ENCODE measurements around the gene CYP27A1.

CYP27A1 gene

DNA sequence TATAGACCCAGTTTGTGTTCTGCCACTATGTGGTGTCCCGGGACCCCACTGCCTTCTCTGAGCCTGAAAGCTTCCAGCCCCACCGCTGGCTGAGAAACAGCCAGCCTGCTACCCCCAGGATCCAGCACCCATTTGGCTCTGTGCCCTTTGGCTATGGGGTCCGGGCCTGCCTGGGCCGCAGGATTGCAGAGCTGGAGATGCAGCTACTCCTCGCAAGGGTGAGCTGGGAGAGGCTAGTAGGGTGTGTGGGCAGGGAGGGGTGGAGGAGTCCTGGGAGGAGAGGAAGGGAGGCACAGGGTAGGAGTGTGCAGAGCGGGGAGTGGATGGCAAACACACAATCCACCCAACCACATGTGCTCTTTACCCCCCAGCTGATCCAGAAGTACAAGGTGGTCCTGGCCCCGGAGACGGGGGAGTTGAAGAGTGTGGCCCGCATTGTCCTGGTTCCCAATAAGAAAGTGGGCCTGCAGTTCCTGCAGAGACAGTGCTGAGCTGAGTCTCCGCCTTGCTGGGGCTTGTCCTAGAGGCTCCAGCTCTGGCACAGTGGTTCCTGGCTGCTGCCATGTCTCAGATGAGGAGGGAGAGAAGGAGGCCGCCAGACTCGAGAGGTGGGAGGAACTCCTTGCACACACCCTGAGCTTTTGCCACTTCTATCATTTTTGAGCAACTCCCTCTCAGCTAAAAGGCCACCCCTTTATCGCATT, 32.7 kb downstream of the CYP27A1 start:
- H3K23ac ChIP-seq (ENCODE audit: low read length): no peak overlapping the region
- H3K9me3 ChIP-seq (ENCODE audit: insufficient read depth, low read depth, low read length): no peaks in the 10 kb centered on the region
- WGBS (ENCODE audit: extremely low coverage, insufficient coverage, insufficient read length): no CpG with 5 or more reads among the region's 13 CpGs
- no peak overlapping the region for H2BK120ac ChIP-seq (ENCODE audit: insufficient read depth, low read length, poor library complexity)
- no peak overlapping the region for H4K8ac ChIP-seq (ENCODE audit: low read depth, low read length)
- H3K4ac ChIP-seq (ENCODE audit: low read depth, low read length): no peak overlapping the region
- H3K79me2 ChIP-seq (ENCODE audit: control insufficient read depth, insufficient read depth, low read length, poor library complexity): no peaks in the 10 kb centered on the region
- no peak overlapping the region for H2AFZ ChIP-seq (ENCODE audit: insufficient read depth, low read length, poor library complexity)
- H3K27ac ChIP-seq (ENCODE audit: low read depth, low read length): no peak overlapping the region
- no peak overlapping the region for H2AK5ac ChIP-seq (ENCODE audit: low read length)
- H3K4me1 ChIP-seq (ENCODE audit: control insufficient read depth in 1 of 2, insufficient read depth in 2 of 2, low read length in 2 of 2): no peaks in the 10 kb centered on the region
- no peak overlapping the region for H4K91ac ChIP-seq (ENCODE audit: low read depth, low read length)
- no peak overlapping the region for H2BK5ac ChIP-seq (ENCODE audit: low read depth, low read length, poor library complexity)
- no peaks in the 10 kb centered on the region for H3K27me3 ChIP-seq (ENCODE audit: insufficient read depth, low read length)
- H3K4me2 ChIP-seq (ENCODE audit: low read length): no peak overlapping the region
- no peak overlapping the region for H3K9ac ChIP-seq (ENCODE audit: low read length)
- H4K12ac ChIP-seq (ENCODE audit: low read depth, low read length): no peak overlapping the region
- no peak overlapping the region for H3K18ac ChIP-seq (ENCODE audit: low read length)
- no peaks in the 10 kb centered on the region for H3K36me3 ChIP-seq (ENCODE audit: control insufficient read depth in 1 of 2, insufficient read depth in 2 of 2, low read length in 2 of 2)
- no peak overlapping the region for H3K4me3 ChIP-seq (ENCODE audit: low read depth, low read length)
- H3K79me1 ChIP-seq (ENCODE audit: low read length): no peaks in the 10 kb centered on the region
- H3K14ac ChIP-seq (ENCODE audit: low read length): no peak overlapping the region
- no peak for DNase-seq
- no peak overlapping the region for H2BK12ac ChIP-seq (ENCODE audit: low read length)

DNA sequence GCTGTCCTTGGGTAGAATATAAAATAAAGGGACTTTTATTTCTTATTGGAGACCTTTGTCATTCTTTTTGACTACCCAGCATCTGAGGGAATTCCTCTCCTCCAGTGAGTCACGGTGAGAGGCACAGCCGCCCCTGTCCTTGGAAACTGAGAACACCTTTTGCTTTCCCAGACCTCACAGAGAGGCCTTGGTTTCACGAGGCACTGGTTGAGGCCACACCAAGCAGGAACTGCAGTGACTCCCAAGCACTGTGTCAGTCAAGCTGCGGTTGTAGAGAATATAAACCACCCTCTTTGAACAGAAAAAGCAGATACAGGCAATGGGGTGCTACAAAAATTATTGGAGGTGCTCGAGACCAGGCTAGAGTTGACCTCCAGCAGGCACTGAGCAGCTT, 33.3 kb downstream of the CYP27A1 start:
- Histone ChIP-seq H2AFZ (ENCODE audit: insufficient read depth, low read length, poor library complexity) (no peak overlapping the region), H2AK5ac (ENCODE audit: low read length) (no peak overlapping the region), H3K79me2 (ENCODE audit: control insufficient read depth, insufficient read depth, low read length, poor library complexity) (no peaks in the 10 kb centered on the region), H3K36me3 (ENCODE audit: control insufficient read depth in 1 of 2, insufficient read depth in 2 of 2, low read length in 2 of 2) (no peaks in the 10 kb centered on the region), H3K4me3 (ENCODE audit: low read depth, low read length) (no peak overlapping the region), H3K4me1 (ENCODE audit: control insufficient read depth in 1 of 2, insufficient read depth in 2 of 2, low read length in 2 of 2) (no peaks in the 10 kb centered on the region), H3K9ac (ENCODE audit: low read length) (no peak overlapping the region), H2BK120ac (ENCODE audit: insufficient read depth, low read length, poor library complexity) (no peak overlapping the region), H2BK12ac (ENCODE audit: low read length) (no peak overlapping the region), H3K4me2 (ENCODE audit: low read length) (no peak overlapping the region), H4K8ac (ENCODE audit: low read depth, low read length) (no peak overlapping the region), H3K4ac (ENCODE audit: low read depth, low read length) (no peak overlapping the region), H3K27ac (ENCODE audit: low read depth, low read length) (no peak overlapping the region), H4K91ac (ENCODE audit: low read depth, low read length) (no peak overlapping the region), H3K79me1 (ENCODE audit: low read length) (no peaks in the 10 kb centered on the region), H3K14ac (ENCODE audit: low read length) (no peak overlapping the region), H3K27me3 (ENCODE audit: insufficient read depth, low read length) (no peaks in the 10 kb centered on the region), H3K23ac (ENCODE audit: low read length) (no peak overlapping the region), H3K9me3 (ENCODE audit: insufficient read depth, low read depth, low read length) (no peaks in the 10 kb centered on the region), H4K12ac (ENCODE audit: low read depth, low read length) (no peak overlapping the region), H2BK5ac (ENCODE audit: low read depth, low read length, poor library complexity) (no peak overlapping the region), H3K18ac (ENCODE audit: low read length) (no peak overlapping the region)
- WGBS (ENCODE audit: extremely low coverage, insufficient coverage, insufficient read length): no CpG with 5 or more reads among the region's 5 CpGs
- no peak for DNase-seq

DNA sequence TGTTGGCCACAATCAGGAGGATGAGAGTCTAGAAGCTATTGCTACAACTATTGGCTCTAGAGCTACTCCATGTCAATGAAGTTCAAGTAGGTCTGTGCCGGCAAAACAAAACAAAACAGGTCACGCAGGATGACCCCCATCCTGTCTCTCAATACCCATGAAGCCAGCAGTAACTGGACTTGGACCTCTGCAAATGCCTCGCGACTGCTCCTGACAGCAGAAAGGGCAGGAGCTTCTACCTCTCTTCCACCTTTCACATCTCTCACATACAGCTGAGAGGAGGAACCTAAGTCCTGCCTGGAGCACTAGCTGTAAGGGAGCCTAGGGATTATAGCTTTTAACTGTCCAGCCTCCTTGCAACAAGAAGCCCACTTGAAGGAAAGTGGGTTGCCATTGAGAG, 33.7 kb downstream of the CYP27A1 start:
- Histone ChIP-seq H3K27ac (ENCODE audit: low read depth, low read length) (no peak overlapping the region), H2BK5ac (ENCODE audit: low read depth, low read length, poor library complexity) (no peak overlapping the region), H3K23ac (ENCODE audit: low read length) (no peak overlapping the region), H3K79me1 (ENCODE audit: low read length) (no peaks in the 10 kb centered on the region), H3K14ac (ENCODE audit: low read length) (no peak overlapping the region), H3K9ac (ENCODE audit: low read length) (no peak overlapping the region), H3K4me2 (ENCODE audit: low read length) (no peak overlapping the region), H3K4ac (ENCODE audit: low read depth, low read length) (no peak overlapping the region), H3K4me1 (ENCODE audit: control insufficient read depth in 1 of 2, insufficient read depth in 2 of 2, low read length in 2 of 2) (no peaks in the 10 kb centered on the region), H2AK5ac (ENCODE audit: low read length) (no peak overlapping the region), H3K18ac (ENCODE audit: low read length) (no peak overlapping the region), H4K91ac (ENCODE audit: low read depth, low read length) (no peak overlapping the region), H3K27me3 (ENCODE audit: insufficient read depth, low read length) (no peaks in the 10 kb centered on the region), H3K36me3 (ENCODE audit: control insufficient read depth in 1 of 2, insufficient read depth in 2 of 2, low read length in 2 of 2) (no peaks in the 10 kb centered on the region), H2AFZ (ENCODE audit: insufficient read depth, low read length, poor library complexity) (no peak overlapping the region), H2BK12ac (ENCODE audit: low read length) (no peak overlapping the region), H3K4me3 (ENCODE audit: low read depth, low read length) (no peak overlapping the region), H4K12ac (ENCODE audit: low read depth, low read length) (no peak overlapping the region), H4K8ac (ENCODE audit: low read depth, low read length) (no peak overlapping the region), H2BK120ac (ENCODE audit: insufficient read depth, low read length, poor library complexity) (no peak overlapping the region), H3K9me3 (ENCODE audit: insufficient read depth, low read depth, low read length) (no peaks in the 10 kb centered on the region), H3K79me2 (ENCODE audit: control insufficient read depth, insufficient read depth, low read length, poor library complexity) (no peaks in the 10 kb centered on the region)
- WGBS (ENCODE audit: extremely low coverage, insufficient coverage, insufficient read length): no CpG with 5 or more reads among the region's 4 CpGs
- no peak for DNase-seq

GRCh38 chr2:218816561-218817011, 34.6 kb downstream of the CYP27A1 start:
- DNase-seq: no peak
- Histone ChIP-seq H3K4me3 (ENCODE audit: low read depth, low read length) (no peak overlapping the region), H2BK5ac (ENCODE audit: low read depth, low read length, poor library complexity) (no peak overlapping the region), H3K4me2 (ENCODE audit: low read length) (no peak overlapping the region), H2BK120ac (ENCODE audit: insufficient read depth, low read length, poor library complexity) (no peak overlapping the region), H3K23ac (ENCODE audit: low read length) (no peak overlapping the region), H2BK12ac (ENCODE audit: low read length) (no peak overlapping the region), H3K79me1 (ENCODE audit: low read length) (no peaks in the 10 kb centered on the region), H3K9me3 (ENCODE audit: insufficient read depth, low read depth, low read length) (no peaks in the 10 kb centered on the region), H4K12ac (ENCODE audit: low read depth, low read length) (no peak overlapping the region), H4K91ac (ENCODE audit: low read depth, low read length) (no peak overlapping the region), H3K27me3 (ENCODE audit: insufficient read depth, low read length) (no peaks in the 10 kb centered on the region), H3K18ac (ENCODE audit: low read length) (no peak overlapping the region), H3K4ac (ENCODE audit: low read depth, low read length) (no peak overlapping the region), H3K4me1 (ENCODE audit: control insufficient read depth in 1 of 2, insufficient read depth in 2 of 2, low read length in 2 of 2) (no peaks in the 10 kb centered on the region), H3K79me2 (ENCODE audit: control insufficient read depth, insufficient read depth, low read length, poor library complexity) (no peaks in the 10 kb centered on the region), H3K14ac (ENCODE audit: low read length) (no peak overlapping the region), H3K9ac (ENCODE audit: low read length) (no peak overlapping the region), H3K27ac (ENCODE audit: low read depth, low read length) (no peak overlapping the region), H4K8ac (ENCODE audit: low read depth, low read length) (no peak overlapping the region), H3K36me3 (ENCODE audit: control insufficient read depth in 1 of 2, insufficient read depth in 2 of 2, low read length in 2 of 2) (no peaks in the 10 kb centered on the region), H2AFZ (ENCODE audit: insufficient read depth, low read length, poor library complexity) (no peak overlapping the region), H2AK5ac (ENCODE audit: low read length) (no peak overlapping the region)
- no CpG with 5 or more reads among the region's 2 CpGs for WGBS (ENCODE audit: extremely low coverage, insufficient coverage, insufficient read length)
